HepG2 (cell line): ENCODE results near the gene PSMD4. TPM values are rescaled to one million over a fixed set of nuclear protein-coding genes. Genes with fewer than 3 reads are reported as not detected.
A peak's percentile ranks its signal among the peaks of the same experiment; 100 is the strongest.

Source experiments
- FIP1L1 ChIP-seq: fragments of 200-400 bp; formaldehyde crosslinking; IDR thresholded peaks from 2 replicates; pipeline ENCODE4 v1.6.1; 2018; ENCODE audit warnings: low read depth, mild to moderate bottlenecking, low read length, moderate library complexity, borderline replicate concordance; ENCODE audit not compliant: insufficient read depth
- FOXA3 ChIP-seq: IDR thresholded peaks from 2 replicates; pipeline ENCODE4 v1.6.1; 2016; ENCODE audit warnings: missing genetic modification reagents, missing compliant biosample characterization
- FOXC1 ChIP-seq: sonication (generic); formaldehyde crosslinking; IDR thresholded peaks from 2 replicates; pipeline ENCODE4 v1.8.0; 2022; ENCODE audit warnings: mild to moderate bottlenecking, missing genetic modification reagents, borderline replicate concordance
- KDM6A ChIP-seq: IDR thresholded peaks from 2 replicates; pipeline ENCODE4 v1.6.1; 2016; ENCODE audit warnings: low read depth
- MAFF ChIP-seq: IDR thresholded peaks from 2 replicates; pipeline ENCODE4 v1.6.1; 2011; ENCODE audit warnings: low read depth, low read length, improper control_type of control experiment
- MEF2D ChIP-seq: sonication (generic); formaldehyde crosslinking; IDR thresholded peaks from 2 replicates; pipeline ENCODE4 v1.5.1; 2020; ENCODE audit warnings: mild to moderate bottlenecking, missing genetic modification reagents
- NFYC ChIP-seq: IDR thresholded peaks from 2 replicates; pipeline ENCODE4 v1.6.1; 2016; ENCODE audit warnings: missing genetic modification reagents, missing compliant biosample characterization
- REXO4 ChIP-seq: sonication (generic); formaldehyde crosslinking; IDR thresholded peaks from 2 replicates; pipeline ENCODE4 v1.8.0; 2022; ENCODE audit warnings: missing genetic modification reagents, mild to moderate bottlenecking, borderline replicate concordance
- RXRB ChIP-seq: IDR thresholded peaks from 2 replicates; pipeline ENCODE4 v1.6.1; 2016; ENCODE audit warnings: borderline replicate concordance, missing genetic modification reagents, missing compliant biosample characterization
- SMC3 ChIP-seq: IDR thresholded peaks from 2 replicates; pipeline ENCODE4 v1.6.1; 2011; ENCODE audit warnings: low read length, improper control_type of control experiment
- TGIF2 ChIP-seq: IDR thresholded peaks from 2 replicates; pipeline ENCODE4 v1.6.1; 2016; ENCODE audit warnings: control low read depth, missing compliant biosample characterization
- TOE1 ChIP-seq: sonication (generic); formaldehyde crosslinking; IDR thresholded peaks from 2 replicates; pipeline ENCODE4 v1.4.0; 2020; ENCODE audit warnings: mild to moderate bottlenecking, missing genetic modification reagents
- ZNF136 ChIP-seq: sonication (generic); formaldehyde crosslinking; IDR thresholded peaks from 2 replicates; pipeline ENCODE4 v1.8.1; 2022; ENCODE audit warnings: low read depth, mild to moderate bottlenecking, moderate library complexity, missing genetic modification reagents
- ZNF207 ChIP-seq: fragments of 450-650 bp; IDR thresholded peaks from 2 replicates; pipeline ENCODE4 v1.6.1; 2016; ENCODE audit warnings: antibody characterized with exemption, borderline replicate concordance
- ZNF574 ChIP-seq: sonication (generic); formaldehyde crosslinking; IDR thresholded peaks from 2 replicates; pipeline ENCODE4 v1.4.0; 2020; ENCODE audit warnings: missing genetic modification reagents
- ZSCAN29 ChIP-seq: sonication (generic); formaldehyde crosslinking; conservative IDR thresholded peaks from 2 replicates; pipeline ENCODE4 v1.4.0; 2020; ENCODE audit warnings: mild to moderate bottlenecking, missing genetic modification reagents
- polyA plus RNA-seq, 8 experiments: library from polyadenylated mRNA; depleted of rRNA in 3 of 8; stranded (reverse) in 7 of 8; unstranded in 1 of 8; fragments of >200 nt; fragmentation: Illumina TruSeq in 4 of 8; extraction: Trizol in 4 of 8; gene quantifications; 2 replicates each; pipeline versions ENCODE4 v1.2.1 to v1.2.3, GENCODE V29; 2011 to 2016; ENCODE audit warnings: low read depth in 4 of 8, missing spikeins in 1 of 8, mixed read lengths in 1 of 8; ENCODE audit not compliant: insufficient read depth in 1 of 8
- total RNA-seq, 5 experiments: library from RNA; depleted of rRNA; stranded (reverse); fragments of >200 nt; fragmentation: Illumina TruSeq; extraction: Trizol; gene quantifications; 2 replicates each; pipeline ENCODE4 v1.2.3, GENCODE V29; 2016; ENCODE audit warnings: low read depth in 1 of 5
- TF ChIP-seq, protein P1 (sequence below): sonication (generic); formaldehyde crosslinking; IDR thresholded peaks from 2 replicates; pipeline ENCODE4 v1.4.0; 2020; ENCODE audit warnings: low read depth, mild to moderate bottlenecking, missing genetic modification reagents
- TF ChIP-seq, protein P2 (sequence below): sonication (generic); formaldehyde crosslinking; IDR thresholded peaks from 2 replicates; pipeline ENCODE4 v1.5.0; 2020; ENCODE audit warnings: missing genetic modification reagents
- TF ChIP-seq, protein P3 (sequence below): sonication (generic); formaldehyde crosslinking; IDR thresholded peaks from 2 replicates; pipeline ENCODE4 v1.5.0; 2020; ENCODE audit warnings: missing genetic modification reagents, mild to moderate bottlenecking, borderline replicate concordance

The PSMD4 gene
- total and polyA plus RNA-seq, 2 of the 13 experiments (the other 11 are each of a cell fraction or from before 2014, with no cell fraction given): 194 to 243 TPM

DNA sequence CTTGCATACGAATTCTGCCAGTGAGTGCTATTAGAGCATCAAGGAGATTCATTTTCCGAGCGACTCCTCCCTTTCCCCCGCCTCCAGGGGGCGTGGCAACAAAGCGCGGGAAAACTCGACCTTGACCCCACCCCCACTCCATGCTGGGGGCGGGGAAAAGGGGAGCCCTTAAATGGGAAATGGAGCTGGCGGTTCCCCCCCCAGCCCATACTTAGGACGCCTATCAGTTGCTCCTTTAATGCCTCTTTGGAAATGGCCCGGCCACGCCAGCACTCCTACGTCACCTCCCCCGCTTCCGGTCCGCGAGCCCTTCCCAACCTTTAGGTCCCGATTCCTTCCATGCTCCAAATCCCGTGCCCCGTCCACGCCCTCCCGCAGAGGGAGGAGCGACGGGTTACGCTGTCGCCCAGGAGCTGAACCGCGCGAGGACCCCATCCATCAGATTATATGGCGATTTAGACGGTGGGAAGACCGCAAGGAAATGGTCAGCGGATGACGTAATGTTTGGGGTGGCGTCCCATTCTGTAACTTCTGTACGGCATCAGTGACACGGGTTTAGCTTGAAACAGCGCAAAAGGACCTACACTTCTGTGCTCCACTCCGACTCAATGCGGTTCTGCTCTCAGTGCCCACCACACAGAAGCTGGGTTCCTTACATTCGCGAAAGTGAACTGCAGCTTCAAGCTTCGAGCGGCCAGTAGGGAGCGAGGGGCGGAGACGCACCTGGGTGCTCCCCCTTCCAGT lies 26.9 kb downstream of the PSMD4 start (continued):
- TF ChIP-seq ZNF574 (CRISPR knock-in tag): no peak
- peak; percentile 47; the same call in 1 of the 2 replicates for TF ChIP-seq FOXA3
- TF ChIP-seq, protein P1, sequence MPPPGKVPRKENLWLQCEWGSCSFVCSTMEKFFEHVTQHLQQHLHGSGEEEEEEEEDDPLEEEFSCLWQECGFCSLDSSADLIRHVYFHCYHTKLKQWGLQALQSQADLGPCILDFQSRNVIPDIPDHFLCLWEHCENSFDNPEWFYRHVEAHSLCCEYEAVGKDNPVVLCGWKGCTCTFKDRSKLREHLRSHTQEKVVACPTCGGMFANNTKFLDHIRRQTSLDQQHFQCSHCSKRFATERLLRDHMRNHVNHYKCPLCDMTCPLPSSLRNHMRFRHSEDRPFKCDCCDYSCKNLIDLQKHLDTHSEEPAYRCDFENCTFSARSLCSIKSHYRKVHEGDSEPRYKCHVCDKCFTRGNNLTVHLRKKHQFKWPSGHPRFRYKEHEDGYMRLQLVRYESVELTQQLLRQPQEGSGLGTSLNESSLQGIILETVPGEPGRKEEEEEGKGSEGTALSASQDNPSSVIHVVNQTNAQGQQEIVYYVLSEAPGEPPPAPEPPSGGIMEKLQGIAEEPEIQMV (CRISPR knock-in tag): peak; percentile 85; the same call in 1 of the 2 replicates
- TF ChIP-seq TGIF2 (CRISPR knock-in tag): no peak
- TF ChIP-seq KDM6A: peak; percentile 13; the same call in 1 of the 2 replicates
- TF ChIP-seq ZSCAN29 (CRISPR knock-in tag): no peak
- peak; percentile 32; the same call in 1 of the 2 replicates for TF ChIP-seq RXRB (CRISPR knock-in tag)
- TF ChIP-seq, protein P2, sequence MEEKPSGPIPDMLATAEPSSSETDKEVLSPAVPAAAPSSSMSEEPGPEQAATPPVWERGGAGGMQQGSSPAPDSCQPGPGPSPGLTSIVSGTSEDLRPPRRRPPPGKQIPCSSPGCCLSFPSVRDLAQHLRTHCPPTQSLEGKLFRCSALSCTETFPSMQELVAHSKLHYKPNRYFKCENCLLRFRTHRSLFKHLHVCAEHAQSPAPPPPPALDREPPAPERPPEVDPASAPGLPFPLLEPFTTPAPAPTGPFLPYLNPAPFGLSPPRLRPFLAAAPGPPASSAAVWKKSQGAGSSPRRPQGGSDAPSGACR (CRISPR knock-in tag): no peak
- peak; percentile 76; the same call in 1 of the 2 replicates for TF ChIP-seq FOXC1 (CRISPR knock-in tag)
- TF ChIP-seq, protein P3, sequence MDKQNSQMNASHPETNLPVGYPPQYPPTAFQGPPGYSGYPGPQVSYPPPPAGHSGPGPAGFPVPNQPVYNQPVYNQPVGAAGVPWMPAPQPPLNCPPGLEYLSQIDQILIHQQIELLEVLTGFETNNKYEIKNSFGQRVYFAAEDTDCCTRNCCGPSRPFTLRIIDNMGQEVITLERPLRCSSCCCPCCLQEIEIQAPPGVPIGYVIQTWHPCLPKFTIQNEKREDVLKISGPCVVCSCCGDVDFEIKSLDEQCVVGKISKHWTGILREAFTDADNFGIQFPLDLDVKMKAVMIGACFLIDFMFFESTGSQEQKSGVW: no peak
- TF ChIP-seq REXO4 (CRISPR knock-in tag): no peak
- no peak for TF ChIP-seq TOE1
- no peak for TF ChIP-seq FIP1L1
- no peak for TF ChIP-seq MAFF
- TF ChIP-seq SMC3: no peak
- peak; percentile 41; the same call in 1 of the 2 replicates for TF ChIP-seq ZNF136 (CRISPR knock-in tag)
- TF ChIP-seq NFYC (CRISPR knock-in tag): no peak
- no peak for TF ChIP-seq ZNF207
- TF ChIP-seq MEF2D: peak; percentile 78
